Testis (tissue), 2 donors: Measurements from ENCODE around the gene TSSC4.

Experiments used
- CTCF ChIP-seq, 3 experiments: fragments of 450-650 bp in 2 of 3; fragments of 200-600 bp in 1 of 3; sonication (generic) in 1 of 3; IDR thresholded peaks; one replicate each; pipeline ENCODE4 v1.5.1; 2016 to 2019; ENCODE audit warnings: antibody characterized with exemption in 3 of 3, mild to moderate bottlenecking in 2 of 3, moderate library complexity in 1 of 3
- POLR2A ChIP-seq: fragments of 450-650 bp; IDR thresholded peaks from one replicate; pipeline ENCODE4 v1.6.1; 2017; ENCODE audit warnings: antibody characterized with exemption, mild to moderate bottlenecking, moderate library complexity

DNA sequence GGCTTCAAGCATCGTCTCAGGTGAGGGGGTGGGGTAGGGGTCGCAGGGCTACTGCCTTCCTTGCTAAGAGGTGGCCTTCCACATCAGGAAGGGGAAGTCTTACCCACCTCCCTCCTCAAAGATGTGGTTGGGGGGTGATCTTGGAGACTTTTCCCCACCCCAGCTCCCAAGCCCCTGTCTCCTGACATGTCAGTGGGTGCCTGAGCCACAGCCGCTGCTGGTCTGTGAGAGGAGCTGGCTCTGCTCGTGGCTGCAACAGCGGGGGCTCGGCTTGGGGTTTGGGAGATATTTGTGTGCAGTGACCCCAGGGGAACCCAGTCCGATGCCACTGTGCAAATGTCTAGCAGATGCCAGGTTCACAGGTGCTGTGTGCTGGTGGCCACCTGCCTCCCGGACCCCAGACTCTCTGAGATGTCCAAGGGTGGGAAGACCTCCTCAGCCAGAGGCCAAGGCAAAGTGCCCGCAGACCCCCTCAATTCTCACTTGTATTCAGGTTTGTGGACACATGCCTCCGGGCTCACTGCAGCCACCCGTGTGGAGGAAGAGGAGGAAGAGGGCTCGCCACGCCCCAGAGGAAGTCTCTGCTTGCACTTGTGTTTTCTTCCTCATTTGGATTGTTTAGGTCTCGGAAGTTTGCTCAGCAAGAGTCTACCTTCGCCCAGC, 46.2 kb downstream of the TSSC4 start:
- TF ChIP-seq CTCF (IDR thresholded peaks at IDR 0.05) (no peak), POLR2A (no peak)
